Activated naive CD4-positive, alpha-beta T cell treated with anti-CD3 and anti-CD28 coated beads, Interleukin-2, amount 50 U/mL, for 72 hours (primary cell): ENCODE results near the gene DLG2. TPM values are rescaled to one million over a fixed set of nuclear protein-coding genes. Genes with fewer than 3 reads are reported as not detected.

Experiments used
- ATAC-seq, 2 donors: fragments of 150-1000 bp; cut with Tn5 transposase; 2 replicates each; pipeline ENCODE4 v1.10.0; 2021; ENCODE audit warnings: mild to moderate bottlenecking in 2 of 2, moderate library complexity in 2 of 2
- DNase-seq, 2 donors: peaks; one replicate each; pipeline ENCODE4 v3.0.0; 2021 to 2022; ENCODE audit warnings: low spot score in 2 of 2
- H3K27ac Mint-ChIP-seq, 2 donors: one replicate each; pipeline ENCODE4 v1.8.0; 2022; ENCODE audit warnings: mild to moderate bottlenecking in 2 of 2, mixed read lengths in 2 of 2
- H3K36me3 Mint-ChIP-seq, 2 donors: one replicate each; pipeline ENCODE4 v1.8.0; 2022; ENCODE audit warnings: mixed read lengths in 2 of 2
- H3K9me3 Mint-ChIP-seq, 2 donors: one replicate each; pipeline ENCODE4 v1.8.0; 2022; ENCODE audit warnings: mixed read lengths in 2 of 2
- total RNA-seq, 2 donors: library from RNA; stranded (reverse); gene quantifications; one replicate each; pipeline ENCODE4 v1.2.3, GENCODE V29; 2022

DLG2 gene
- total RNA-seq, 2 donors from 2014 or later, result 4.2 to 5.4 TPM

DNA sequence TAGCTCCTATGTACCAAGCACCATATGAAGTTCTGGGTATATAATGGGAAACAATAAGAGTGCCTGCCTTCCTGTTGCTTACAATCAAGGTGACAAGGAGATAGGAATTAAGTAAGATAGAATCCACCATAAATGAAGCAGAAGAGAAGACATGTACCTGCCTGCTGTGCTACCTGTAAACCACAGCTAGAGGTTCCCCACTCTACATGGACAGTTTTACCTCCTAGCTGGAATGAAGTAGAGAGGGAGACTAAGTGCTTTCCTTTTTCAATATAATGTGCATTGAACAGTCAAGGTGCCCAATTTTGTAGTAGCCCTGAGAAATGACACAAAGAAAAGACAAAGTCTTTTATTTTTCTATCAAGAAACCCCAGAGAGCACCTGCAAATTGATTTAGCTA is 984.6 kb downstream of the DLG2 start:
- H3K36me3 Mint-ChIP-seq, result no peaks in the 10 kb centered on the region
- no peak overlapping the region for H3K27ac Mint-ChIP-seq
- ATAC-seq, result no peak
- no peak for DNase-seq
- H3K9me3 Mint-ChIP-seq, result peaks cover 0 to 4% of the 10 kb centered on the region in 2 donors

DNA sequence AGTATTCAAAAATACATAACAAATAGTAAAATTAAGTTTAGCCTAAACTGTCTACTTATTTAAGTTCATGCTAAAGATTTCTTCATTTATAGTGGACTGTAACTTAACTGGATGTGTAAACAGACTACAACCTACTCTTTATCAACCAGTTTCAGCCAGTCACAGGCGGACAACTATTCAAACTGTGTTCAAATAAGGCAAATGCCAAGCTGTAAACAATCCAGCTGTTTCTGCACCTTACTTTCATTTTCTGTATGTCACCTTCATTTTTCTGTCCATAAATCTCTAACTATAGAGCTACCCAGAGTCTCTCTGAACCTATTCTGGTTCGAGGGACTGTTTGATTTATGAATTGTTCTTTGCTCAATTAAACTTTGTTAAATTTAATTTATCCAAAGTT is 992.8 kb downstream of the DLG2 start:
- Mint-ChIP-seq H3K27ac (no peak overlapping the region), H3K36me3 (no peaks in the 10 kb centered on the region), H3K9me3 (peaks cover 4 to 5% of the 10 kb centered on the region in 2 donors)
- no peak for ATAC-seq
- no peak for DNase-seq

DNA sequence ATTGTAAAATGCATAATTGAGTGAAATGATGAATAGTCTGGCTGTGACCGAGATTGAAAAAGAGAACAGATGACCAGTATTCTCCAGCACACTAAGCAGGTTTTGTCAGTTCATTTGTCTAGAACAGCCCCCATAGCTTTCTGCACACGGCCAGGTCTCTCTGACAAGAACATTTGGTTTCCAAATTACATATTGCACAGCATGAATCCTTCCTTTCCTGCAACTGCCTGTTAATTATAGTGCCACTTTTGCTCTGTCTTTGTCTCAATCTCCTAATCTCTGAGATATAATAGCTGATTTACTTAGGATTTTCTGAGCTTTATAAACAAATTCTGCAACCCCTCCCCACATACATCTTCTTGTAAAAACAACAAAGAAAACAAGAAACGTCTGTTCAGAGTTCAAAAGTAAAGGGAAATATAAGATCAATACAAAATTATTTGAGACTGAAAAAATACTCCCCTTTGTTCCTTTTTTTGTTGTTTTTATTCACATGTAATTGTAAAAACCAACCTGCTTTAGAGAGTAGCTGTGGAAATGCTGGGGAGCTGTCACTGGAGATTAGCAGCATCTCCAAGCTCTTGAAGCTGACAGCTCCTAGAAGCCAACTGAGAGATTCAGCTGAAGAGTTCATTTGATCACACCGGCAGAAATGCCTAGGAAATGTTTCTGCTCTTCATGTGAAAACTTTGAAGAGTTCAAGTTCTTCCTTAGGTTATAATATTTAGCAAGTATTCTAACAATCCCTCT is 998.1 kb downstream of the DLG2 start:
- ATAC-seq (no peak), DNase-seq (no peak)
- H3K27ac Mint-ChIP-seq, result no peak overlapping the region
- H3K36me3 Mint-ChIP-seq, result peaks cover 0 to 4% of the 10 kb centered on the region in 2 donors
- peaks cover 8 to 14% of the 10 kb centered on the region in 2 donors for H3K9me3 Mint-ChIP-seq

DNA sequence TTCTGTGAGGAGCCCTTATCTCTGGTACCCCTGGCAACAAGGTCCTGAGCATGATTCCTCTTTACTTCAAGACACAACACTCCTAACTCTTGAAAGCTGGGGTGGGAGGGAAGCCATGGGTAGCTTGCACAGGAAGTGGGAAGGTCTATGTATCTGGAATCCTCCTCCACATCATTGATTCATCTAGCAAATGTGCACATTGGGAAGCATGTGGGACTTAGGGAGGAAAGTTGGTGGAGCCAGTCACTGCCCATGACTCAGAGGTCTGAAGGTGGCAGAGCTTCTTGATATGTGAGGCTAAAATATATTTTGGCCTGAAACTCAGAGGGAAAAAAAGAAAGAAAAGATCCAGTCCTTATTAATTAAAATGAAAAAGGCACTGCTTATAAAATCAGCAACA is 1000.9 kb downstream of the DLG2 start:
- ATAC-seq, result no peak
- Mint-ChIP-seq H3K36me3 (peaks cover 0 to 7% of the 10 kb centered on the region in 2 donors), H3K9me3 (peaks cover 17 to 23% of the 10 kb centered on the region in 2 donors), H3K27ac (no peak overlapping the region)
- DNase-seq, result no peak

DNA sequence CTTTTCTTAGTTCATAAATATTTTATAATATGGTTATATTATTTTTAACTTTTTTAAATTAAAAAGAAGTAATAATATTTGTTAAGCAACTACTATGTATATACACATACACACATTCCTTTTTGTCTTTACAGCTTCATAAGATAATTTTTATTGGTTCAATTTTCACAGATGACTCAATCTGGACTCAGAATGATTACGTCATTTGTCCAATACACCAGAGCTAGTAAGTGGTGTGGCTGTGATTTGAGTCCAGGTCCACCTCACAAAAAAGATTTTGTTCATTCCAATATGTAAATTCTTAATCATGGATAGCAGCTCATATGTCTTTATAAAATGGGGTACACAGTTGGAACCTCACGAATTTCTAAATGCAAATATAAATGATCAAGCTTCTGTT is 1014.5 kb downstream of the DLG2 start:
- no peak for ATAC-seq
- no peak for DNase-seq
- peaks cover 12 to 14% of the 10 kb centered on the region in 2 donors for H3K9me3 Mint-ChIP-seq
- H3K36me3 Mint-ChIP-seq, result peaks cover 0 to 2% of the 10 kb centered on the region in 2 donors
- H3K27ac Mint-ChIP-seq, result no peak overlapping the region

DNA sequence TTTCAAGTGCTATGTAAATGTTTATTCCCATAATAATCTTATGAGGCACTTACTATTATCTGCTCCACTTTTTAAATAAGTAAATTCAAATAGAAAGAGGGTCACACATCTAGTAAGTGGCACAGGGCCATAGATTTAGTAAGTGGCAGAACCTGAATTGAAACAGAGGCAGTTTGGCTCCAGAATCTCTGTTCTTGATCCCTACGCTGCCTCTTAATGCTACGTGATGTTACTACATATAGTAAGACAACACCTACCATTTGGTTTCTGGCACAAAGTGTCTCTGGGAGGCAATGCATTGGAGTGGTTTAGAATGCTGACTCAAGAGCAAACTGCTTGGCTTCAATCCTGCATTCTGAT is 1018.3 kb downstream of the DLG2 start:
- no peak for ATAC-seq
- no peak for DNase-seq
- Mint-ChIP-seq H3K27ac (no peak overlapping the region), H3K36me3 (no peaks in the 10 kb centered on the region), H3K9me3 (peaks cover 7 to 12% of the 10 kb centered on the region in 2 donors)

DNA sequence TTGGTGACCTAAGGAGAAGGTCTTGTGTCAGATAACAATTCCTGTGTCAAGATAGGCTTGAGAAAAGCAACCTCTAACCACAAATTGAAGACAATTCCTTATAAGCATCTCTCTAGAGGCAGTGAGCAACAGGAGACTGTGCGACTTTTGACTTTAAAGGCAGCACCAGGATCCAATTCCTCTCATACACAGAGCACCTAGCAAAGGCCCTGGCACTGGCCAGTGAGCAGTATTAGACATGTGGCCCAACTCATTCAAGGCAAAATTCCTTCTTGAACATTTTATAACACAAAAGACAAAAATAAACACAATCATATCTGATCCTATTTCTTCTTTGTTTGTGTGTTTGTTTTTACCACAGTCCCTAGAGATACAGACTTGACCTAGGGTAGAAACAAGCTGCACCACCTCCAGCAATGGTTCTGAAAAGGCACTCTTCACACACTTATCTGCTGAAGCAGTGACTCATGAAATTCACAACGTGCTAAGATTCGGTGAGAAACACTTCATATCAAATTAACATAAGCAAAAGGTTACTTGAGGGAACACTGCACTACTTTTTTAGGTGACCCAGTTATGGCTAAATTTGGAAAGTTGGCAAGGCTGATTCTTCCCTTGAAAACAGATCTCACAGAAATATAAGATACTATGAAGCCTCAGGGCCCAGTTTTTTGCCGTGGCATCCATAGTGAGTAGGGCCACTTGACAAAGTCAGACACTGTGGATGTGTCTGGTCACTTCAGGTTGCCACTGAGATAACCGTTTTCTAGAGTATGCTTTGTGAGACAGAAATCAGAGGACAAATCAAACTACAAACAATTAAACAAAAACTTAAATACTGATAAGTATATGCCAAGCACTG is 1018.9 kb downstream of the DLG2 start:
- DNase-seq (no peak), ATAC-seq (no peak)
- peaks cover 4 to 12% of the 10 kb centered on the region in 2 donors for H3K9me3 Mint-ChIP-seq
- no peak overlapping the region for H3K27ac Mint-ChIP-seq
- H3K36me3 Mint-ChIP-seq, result no peaks in the 10 kb centered on the region

DNA sequence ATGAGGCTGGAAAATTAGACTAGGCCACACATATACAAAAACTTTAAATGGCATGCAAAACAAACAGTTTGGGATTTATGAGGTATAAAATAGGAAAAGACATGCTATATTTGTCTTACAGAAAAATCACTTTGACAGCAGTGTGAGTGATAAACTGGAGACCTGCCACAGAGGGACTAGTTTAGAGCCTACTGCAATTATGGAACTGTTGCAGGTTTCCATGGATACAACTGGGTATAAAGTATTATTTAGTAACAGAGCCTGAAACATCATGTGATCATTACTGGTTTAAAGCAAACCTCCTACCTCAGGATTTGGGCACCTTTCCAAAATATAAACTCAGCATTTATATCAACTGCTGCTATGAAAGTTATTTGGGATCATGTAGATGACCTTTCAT is 1032.5 kb downstream of the DLG2 start:
- H3K27ac Mint-ChIP-seq, result no peak overlapping the region
- ATAC-seq, result no peak
- no peak for DNase-seq
- H3K9me3 Mint-ChIP-seq, result peaks cover 9 to 11% of the 10 kb centered on the region in 2 donors
- H3K36me3 Mint-ChIP-seq, result peaks cover 7 to 10% of the 10 kb centered on the region in 2 donors

DNA sequence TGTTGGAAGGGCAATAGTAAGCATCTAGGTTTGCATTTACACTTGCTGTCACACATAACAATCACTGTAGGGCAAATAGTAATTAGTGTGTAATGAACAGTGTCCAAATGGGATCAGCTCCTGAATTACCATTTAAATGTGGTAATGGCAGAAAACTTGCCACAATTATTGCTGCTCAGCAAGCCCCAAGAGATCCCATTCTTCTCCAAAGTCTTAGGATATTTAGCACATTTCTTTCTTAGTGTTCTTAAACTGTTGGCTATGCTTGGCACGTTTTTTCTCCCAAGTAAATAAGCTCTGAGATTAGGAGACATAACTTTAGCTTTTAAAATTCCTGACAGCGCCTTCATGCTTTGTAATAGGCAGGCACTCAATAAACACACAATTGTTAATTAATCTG is 1037.0 kb downstream of the DLG2 start:
- ATAC-seq (no peak), DNase-seq (no peak)
- Mint-ChIP-seq H3K9me3 (peaks cover 10 to 20% of the 10 kb centered on the region in 2 donors), H3K27ac (no peak overlapping the region), H3K36me3 (peaks cover 6 to 7% of the 10 kb centered on the region in 2 donors)

DNA sequence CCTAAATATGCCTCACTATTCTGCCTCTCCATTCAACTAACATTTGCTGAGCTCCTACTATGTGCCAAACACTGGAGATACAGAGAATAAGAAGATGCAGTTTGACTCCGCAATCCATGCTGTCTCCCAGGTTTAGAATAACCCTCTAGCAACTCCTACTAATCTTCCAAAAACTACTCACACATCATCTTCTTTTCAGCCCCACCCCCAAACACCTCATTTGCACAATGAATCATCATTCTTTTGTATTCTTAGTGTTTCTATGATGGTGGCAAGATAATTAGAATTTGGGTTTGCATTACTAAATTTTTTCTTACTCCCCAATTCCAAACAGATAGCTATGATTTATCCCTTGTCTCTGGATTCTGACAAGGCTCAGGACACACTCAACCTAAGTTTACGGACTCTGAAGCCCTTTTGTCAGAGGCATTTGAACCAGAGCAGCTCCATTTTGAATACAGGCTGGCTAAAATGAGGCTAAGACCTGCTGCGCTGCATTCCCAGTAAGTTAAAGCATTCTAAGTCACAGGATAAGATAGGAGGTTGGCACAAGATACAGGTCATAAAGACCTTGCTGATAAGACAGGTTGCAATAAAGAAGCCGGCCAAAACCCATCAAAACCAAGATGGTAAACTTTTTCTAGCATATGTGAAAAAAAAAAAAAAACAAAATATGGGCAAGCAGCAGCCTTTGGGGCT is 1038.9 kb downstream of the DLG2 start:
- Mint-ChIP-seq H3K9me3 (peaks cover 10 to 16% of the 10 kb centered on the region in 2 donors), H3K27ac (no peak overlapping the region), H3K36me3 (peaks cover 6 to 7% of the 10 kb centered on the region in 2 donors)
- no peak for ATAC-seq
- DNase-seq, result no peak

DNA sequence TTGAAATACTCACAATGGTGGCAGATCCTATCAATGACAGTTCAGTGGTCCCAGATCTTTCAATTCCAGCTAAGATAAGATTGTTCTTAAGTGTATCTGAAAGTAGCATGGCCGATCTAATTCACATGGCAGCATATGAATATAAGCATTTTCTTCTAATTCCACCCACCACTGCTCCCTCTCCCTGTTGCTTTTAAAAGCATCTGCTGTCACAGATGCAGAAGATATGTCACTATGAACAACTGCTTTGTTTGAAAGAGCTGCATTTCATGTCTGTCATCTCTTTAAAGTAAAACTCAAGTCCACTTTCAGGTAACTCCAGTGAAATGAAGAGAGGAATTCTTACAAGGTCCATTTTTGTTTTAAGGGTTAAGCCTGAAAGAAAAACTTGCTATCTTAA is 1044.0 kb downstream of the DLG2 start:
- H3K27ac Mint-ChIP-seq, result no peak overlapping the region
- ATAC-seq, result no peak
- H3K9me3 Mint-ChIP-seq, result peaks cover 10% of the 10 kb centered on the region in 2 donors
- DNase-seq, result no peak
- no peaks in the 10 kb centered on the region for H3K36me3 Mint-ChIP-seq

DNA sequence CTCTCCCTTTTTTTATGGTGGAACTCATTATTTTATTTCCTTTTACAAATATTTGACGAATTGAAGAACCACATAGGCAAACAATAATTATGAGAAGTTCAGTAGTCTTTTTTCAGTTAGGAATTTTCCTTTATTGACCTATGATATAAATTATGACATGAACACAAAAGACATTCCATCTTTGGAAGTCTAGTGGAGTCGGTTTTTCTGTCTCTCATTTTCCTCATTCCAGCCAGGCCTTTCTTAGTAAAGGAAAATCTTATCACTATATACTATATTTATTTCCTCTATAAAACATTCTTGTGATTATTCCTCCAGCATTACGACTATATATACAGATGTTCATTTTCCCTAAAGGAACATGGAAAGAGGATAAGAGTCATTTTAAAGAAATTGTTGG is 1046.1 kb downstream of the DLG2 start:
- peaks cover 0 to 5% of the 10 kb centered on the region in 2 donors for H3K36me3 Mint-ChIP-seq
- DNase-seq (no peak), ATAC-seq (no peak)
- H3K9me3 Mint-ChIP-seq, result peaks cover 6 to 11% of the 10 kb centered on the region in 2 donors
- no peak overlapping the region for H3K27ac Mint-ChIP-seq

DNA sequence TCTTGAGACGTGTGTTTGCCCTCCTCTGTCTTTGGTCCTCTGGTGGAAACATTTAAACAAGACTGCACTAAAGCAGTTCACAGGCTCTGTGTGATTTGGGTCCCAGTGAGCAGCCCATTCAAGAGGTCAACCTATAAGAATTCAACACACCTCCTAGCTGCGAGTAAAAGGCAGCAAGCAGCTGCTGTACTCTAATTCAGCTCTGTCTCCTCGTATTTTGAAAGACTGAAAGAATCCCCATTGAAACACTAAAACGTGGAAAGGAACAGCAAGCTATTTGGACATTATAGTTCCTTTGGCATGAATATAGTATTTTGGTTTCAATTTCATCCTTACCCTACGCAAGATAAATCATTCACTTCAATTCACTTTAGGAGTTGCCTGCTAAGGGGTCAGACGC is 1046.7 kb downstream of the DLG2 start:
- no peak for DNase-seq
- H3K36me3 Mint-ChIP-seq, result peaks cover 0 to 5% of the 10 kb centered on the region in 2 donors
- no peak overlapping the region for H3K27ac Mint-ChIP-seq

DNA sequence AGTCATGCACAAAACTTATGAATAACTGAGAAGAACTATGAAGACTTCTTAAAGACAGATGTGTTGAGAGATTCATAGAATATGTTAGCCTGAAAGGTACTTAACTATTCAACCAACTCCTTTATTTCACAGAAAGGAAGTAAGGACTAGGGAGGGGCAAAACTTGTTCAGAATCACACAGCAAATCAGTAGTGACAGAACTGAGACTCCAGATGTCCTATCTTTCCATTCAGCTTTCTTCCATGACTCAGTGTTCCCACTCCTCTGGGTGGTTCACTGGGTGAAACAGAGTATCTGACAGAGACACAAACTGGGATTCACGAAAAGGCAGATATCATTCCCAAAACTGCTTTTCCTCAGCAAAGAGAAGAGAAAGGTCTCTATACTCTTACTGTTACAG is 1053.3 kb downstream of the DLG2 start:
- DNase-seq (no peak), ATAC-seq (no peak)
- Mint-ChIP-seq H3K27ac (no peak overlapping the region), H3K36me3 (peaks cover 0 to 5% of the 10 kb centered on the region in 2 donors), H3K9me3 (peaks cover 13 to 19% of the 10 kb centered on the region in 2 donors)

More for the DNA sequence above, 1046.7 kb downstream of the DLG2 start:
- no peak for ATAC-seq
- H3K9me3 Mint-ChIP-seq, result peaks cover 6 to 11% of the 10 kb centered on the region in 2 donors

DNA sequence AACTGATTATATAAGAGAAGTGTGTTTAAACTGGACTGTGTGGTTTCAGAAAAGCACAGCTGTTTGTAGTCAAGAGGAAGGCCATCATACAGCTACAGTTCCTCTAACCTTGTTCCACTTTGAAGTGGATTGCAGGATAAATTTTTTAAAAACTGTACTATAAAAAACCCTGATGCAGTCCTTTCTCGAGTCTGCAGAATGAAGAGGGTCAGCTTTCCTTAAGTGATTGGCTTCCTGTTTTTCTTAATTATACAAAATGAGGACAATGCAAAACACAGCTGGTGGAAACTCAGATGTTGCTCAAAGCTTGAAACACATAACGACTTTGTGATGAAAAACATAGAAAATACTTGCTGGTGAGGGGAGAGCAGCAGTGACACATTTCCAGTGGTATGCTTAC is 1060.5 kb downstream of the DLG2 start:
- Mint-ChIP-seq H3K27ac (no peak overlapping the region), H3K36me3 (no peaks in the 10 kb centered on the region), H3K9me3 (peaks cover 17 to 18% of the 10 kb centered on the region in 2 donors)
- DNase-seq (no peak), ATAC-seq (no peak)

DNA sequence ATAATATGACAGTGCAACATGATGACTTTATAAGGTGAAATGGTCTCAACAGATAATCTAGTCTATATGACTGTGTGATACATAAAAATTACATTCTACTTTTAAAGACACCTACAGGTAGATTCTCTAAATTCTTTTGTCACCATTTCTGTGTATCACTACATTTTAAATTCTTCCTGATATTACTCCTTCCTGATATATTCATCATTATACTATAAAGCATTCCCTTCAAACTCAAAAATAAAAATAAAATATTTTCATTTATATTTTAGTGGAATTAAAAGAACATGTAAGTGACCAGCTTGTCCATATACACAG is 1062.3 kb downstream of the DLG2 start:
- DNase-seq, result no peak
- no peaks in the 10 kb centered on the region for H3K36me3 Mint-ChIP-seq
- ATAC-seq, result no peak

More for the DNA sequence above, 1062.3 kb downstream of the DLG2 start:
- H3K9me3 Mint-ChIP-seq, result peaks cover 3 to 5% of the 10 kb centered on the region in 2 donors
- H3K27ac Mint-ChIP-seq, result no peak overlapping the region
